HEK293 (cell line): ENCODE data around the gene VRK2.

Experiments used
- CTCF ChIP-seq: fragments of 450-650 bp; formaldehyde crosslinking; IDR thresholded peaks from 2 replicates; pipeline ENCODE4 v1.5.1; 2016; ENCODE audit warnings: missing biosample characterization, missing genetic modification characterization
- ZBTB17 ChIP-seq: fragments of 450-650 bp; formaldehyde crosslinking; IDR thresholded peaks from 2 replicates; pipeline ENCODE4 v1.5.1; 2016; ENCODE audit warnings: missing biosample characterization, missing genetic modification characterization
- ZBTB7A ChIP-seq: fragments of 450-650 bp; formaldehyde crosslinking; IDR thresholded peaks from 2 replicates; pipeline ENCODE4 v1.5.1; 2016; ENCODE audit warnings: low read depth, missing biosample characterization, missing genetic modification characterization
- ZBTB8A ChIP-seq: fragments of 450-650 bp; formaldehyde crosslinking; IDR thresholded peaks from 2 replicates; pipeline ENCODE4 v1.5.1; 2016; ENCODE audit warnings: missing biosample characterization, missing genetic modification characterization
- ZNF626 ChIP-seq: fragments of 450-650 bp; sonication (Bioruptor Pico); formaldehyde crosslinking; IDR thresholded peaks from 2 replicates; pipeline ENCODE4 v1.5.1; 2018; ENCODE audit warnings: missing biosample characterization, missing genetic modification characterization, inconsistent platforms
- ZNF830 ChIP-seq: fragments of 450-650 bp; IDR thresholded peaks from 2 replicates; pipeline ENCODE4 v1.5.0; 2018; ENCODE audit warnings: missing biosample characterization, missing genetic modification characterization, low read depth, mild to moderate bottlenecking, moderate library complexity
- ZSCAN18 ChIP-seq: fragments of 450-650 bp; formaldehyde crosslinking; IDR thresholded peaks from 2 replicates; pipeline ENCODE4 v1.5.1; 2016; ENCODE audit warnings: missing biosample characterization, missing genetic modification characterization

GRCh38 chr2:58186501-58186900, 139.9 kb downstream of the VRK2 start:
- TF ChIP-seq ZSCAN18 (tag by site-specific recombination) (no peak), ZBTB17 (tag by site-specific recombination) (no peak), ZBTB7A (tag by site-specific recombination) (no peak), CTCF (tag by site-specific recombination) (no peak), ZNF626 (tag by site-specific recombination) (no peak), ZBTB8A (tag by site-specific recombination) (no peak), ZNF830 (tag by site-specific recombination) (no peak)
